ENCODE data around the gene IMMP2L. TPM values are rescaled to one million over a fixed set of nuclear protein-coding genes. Genes with fewer than 3 reads are reported as not detected.

The IMMP2L gene
- total RNA-seq, 1 donor from 2014 or later, result 11.1 TPM

DNA sequence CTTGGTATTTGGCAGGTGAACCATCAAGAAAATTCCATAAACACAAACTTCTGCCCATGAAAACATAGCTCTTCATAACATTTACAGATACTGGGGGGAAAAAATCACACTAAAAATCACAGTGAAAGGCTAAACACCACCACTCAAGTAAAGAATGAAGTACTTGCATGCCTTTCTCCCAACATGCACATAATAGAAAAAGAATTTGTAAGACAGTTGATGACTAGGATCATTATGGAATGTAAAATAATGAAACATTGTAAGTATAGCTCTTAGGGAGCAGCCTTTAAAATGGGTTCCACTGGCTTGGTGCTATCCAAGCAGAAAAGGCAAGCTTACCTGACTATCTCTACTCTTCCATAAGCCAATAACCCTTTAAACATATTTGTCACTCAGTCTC lies 771.3 kb downstream of the IMMP2L start:
- no peak for DNase-seq (ENCODE audit: extremely low read depth, low read depth, low spot score)

DNA sequence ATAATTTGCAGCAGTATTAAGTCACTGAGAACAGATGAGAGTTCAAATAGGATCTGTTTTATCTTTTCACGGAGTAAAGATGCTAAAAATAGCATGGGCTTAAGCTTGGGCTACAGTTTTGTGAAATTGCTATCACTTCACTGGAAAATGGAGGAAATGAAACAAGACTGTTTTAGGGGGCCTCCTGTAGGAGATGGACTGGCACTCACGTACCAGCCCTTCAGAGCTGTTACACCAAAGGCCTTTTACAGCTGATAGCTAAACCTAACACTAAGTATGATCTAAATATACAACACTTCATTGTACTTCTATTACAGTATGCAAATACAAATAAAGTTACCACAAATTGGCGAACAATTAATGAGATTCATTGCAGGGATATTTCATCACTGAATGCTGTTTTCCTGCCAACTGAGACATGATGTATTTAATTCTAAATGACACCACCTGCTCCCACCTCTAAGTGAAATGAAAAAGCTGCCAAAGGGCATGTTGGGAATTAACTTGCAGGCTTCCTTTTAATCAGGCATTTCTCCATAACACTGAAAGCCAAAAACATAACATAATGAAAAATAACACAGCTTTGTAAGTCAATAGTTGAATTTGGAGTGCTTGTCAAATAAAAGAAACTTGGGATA lies 775.8 kb downstream of the IMMP2L start:
- DNase-seq (ENCODE audit: extremely low read depth, low read depth, low spot score), result no peak

DNA sequence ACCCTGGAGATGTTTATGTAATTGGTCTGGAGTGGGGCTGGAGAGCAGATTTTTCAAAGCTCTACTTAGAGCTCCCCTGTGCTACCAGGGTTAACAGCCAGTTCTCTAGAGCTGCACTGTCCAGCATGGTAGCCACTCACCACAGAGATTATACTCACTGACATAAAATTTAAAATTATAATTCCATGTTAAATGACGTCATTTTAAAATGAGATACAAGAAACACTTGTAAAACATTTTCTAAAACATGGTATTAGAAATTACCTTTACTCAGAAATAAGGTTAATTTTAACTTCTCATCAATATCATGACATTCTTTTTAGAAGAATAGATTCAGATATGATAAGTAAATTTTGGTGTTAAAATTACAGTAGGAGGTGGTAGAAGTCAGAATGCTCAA lies 777.5 kb downstream of the IMMP2L start:
- no peak for DNase-seq (ENCODE audit: extremely low read depth, low read depth, low spot score)

DNA sequence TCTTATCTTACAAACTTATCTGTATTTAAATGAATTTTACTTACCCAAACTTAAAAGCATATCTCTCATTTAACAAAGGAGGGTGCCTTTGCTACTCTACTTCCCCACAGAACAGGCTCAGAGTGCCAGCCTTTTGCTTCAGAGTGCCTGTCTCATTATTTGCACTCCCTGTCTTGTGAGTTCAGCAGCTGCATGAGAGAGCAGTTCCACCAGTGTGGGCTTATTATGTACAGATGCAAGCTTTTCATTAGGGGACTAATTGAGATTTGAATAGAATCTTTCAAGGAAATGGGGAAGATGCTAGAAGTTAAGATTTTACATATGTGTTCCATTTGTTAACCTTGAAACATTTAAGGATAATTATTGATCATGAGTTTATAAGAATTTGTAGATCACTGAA lies 781.6 kb downstream of the IMMP2L start:
- no peak for DNase-seq (ENCODE audit: extremely low read depth, low read depth, low spot score)

DNA sequence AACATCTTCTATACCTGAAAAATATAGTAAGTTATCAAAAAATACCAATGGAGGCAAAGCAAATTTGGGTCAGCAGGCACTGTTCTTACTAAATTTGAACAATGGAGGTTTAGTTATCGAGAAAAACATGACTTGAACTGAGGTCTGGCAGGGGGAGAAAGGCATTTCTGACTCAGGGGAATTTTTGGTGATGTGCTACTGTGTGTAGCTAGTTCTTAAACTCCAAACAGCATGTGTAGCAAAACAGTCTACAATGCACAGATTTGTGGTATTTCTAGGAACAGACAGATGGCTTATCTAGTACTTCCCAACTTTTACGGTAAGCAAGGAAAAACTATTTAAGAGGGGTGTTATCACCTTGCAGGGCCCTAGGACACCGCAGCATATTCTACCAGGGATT lies 783.0 kb downstream of the IMMP2L start:
- no peak for DNase-seq (ENCODE audit: extremely low read depth, low read depth, low spot score)

DNA sequence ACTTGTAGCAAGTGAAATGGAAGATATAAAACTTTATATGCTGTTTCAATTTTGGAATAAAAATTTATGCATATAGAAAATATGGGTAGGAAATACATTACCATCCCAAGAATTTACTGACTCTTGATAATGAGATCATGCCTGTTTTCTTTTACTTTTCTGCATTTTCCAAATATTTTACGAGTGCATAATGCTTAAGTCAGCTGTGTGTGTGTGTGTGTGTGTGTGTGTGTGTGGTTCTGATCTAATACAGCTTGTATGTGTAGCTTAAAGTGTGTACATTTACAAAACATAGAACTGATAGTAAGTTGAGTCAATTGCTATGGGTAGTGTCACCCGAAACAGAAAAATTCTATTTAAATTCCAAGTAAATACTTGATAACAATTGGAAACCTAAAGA lies 787.2 kb downstream of the IMMP2L start:
- DNase-seq (ENCODE audit: extremely low read depth, low read depth, low spot score), result no peak

DNA sequence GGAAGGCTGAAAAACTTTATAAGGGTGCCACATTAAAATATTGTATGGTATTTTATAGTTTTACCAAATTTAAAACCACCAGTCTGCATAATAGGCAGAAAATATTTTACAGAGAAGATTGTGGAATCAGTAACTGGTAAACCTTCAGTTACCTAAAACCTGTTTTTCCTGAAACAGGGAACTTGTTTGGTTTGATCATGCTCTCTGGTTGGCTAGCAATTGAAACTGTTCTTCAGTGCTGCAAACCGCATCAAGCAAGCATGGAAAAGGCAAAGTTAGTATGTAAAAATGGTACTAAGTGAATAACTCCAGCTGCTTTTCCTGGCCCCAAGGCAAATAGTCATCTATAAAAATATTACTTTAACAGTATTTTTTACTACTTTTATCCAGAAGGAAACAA lies 788.2 kb downstream of the IMMP2L start:
- DNase-seq (ENCODE audit: extremely low read depth, low read depth, low spot score), result no peak

DNA sequence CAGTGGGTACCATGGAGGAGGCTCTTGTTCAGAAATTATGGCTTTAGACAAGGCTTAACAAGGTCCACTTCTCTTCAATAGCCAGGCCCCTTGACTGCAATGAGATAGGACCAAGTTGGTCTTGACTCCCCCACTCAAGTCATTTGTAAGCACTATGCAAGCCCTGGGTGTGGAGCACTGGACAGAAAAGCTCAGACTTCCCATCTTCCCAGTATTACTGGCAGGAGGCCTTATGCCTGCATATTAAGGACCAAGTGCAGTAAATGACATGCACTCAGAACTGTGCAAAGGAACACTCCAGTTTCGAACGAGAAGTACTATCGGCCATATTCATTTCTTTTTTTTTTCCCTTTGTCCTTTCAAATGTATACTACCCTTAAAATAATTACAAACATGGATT lies 789.7 kb downstream of the IMMP2L start:
- DNase-seq (ENCODE audit: extremely low read depth, low read depth, low spot score), result no peak

DNA sequence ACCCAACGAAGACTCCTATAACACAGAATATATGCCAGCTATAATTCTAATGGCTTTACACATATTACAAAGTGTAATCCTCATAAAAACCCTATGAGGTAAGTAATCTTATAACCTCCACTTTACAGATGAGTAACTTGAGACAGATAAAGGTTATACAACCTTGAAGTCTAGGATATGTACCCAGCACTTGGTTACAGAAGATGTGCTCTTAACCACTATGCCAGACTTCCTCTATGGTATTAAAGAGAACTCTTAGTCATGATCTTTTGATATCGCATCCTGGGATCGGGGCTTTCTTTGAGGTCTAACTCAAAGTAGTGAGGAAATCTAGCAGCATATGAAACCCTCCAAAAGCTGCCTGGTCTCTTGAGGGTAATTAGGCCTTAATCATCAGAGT lies 790.6 kb downstream of the IMMP2L start:
- no peak for DNase-seq (ENCODE audit: extremely low read depth, low read depth, low spot score)

DNA sequence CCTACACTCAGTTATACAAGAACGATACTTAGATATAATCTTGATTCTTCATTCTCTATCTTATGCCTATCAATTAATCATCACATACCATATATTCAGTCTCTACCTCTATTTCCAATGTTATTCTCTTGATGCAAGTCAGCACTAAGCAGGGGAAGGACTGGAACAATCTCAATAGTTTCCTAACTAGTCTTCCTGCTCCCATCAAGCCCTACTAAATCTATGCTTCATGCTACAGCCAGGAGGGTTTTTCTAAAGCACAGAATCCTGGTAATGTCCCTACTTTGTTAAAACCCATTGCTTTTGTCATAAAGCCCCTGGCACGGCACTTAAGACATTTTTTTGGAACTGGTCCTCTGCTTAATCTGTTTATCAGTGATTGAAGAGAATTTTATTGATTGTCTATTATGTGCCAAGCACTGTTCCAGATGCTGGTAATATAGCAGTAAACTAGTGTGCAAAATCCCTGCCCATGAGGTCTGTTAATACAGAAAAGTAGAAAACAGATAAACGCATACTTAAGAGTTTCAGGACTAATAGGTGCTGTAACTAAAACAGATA lies 794.7 kb downstream of the IMMP2L start:
- DNase-seq (ENCODE audit: extremely low read depth, low read depth, low spot score), result no peak

DNA sequence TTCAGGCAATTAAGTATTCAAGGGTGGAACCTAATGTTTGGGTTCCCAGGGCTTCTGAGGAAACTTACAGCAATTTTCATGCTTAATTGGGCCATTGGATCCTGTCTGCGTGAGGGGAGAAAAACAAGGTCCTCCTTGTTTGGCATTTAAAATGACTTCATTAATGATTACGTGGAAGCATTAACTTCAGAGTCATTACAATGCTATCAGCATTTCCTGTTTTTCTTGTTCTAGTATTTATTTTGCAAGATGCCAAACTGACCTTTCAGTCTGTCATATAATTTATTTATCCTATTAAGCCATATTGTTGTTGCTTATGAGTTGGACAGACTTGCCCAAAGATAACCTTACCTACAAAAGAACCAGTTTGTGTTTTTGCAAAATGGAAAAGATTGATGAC lies 795.4 kb downstream of the IMMP2L start:
- DNase-seq (ENCODE audit: extremely low read depth, low read depth, low spot score), result no peak

DNA sequence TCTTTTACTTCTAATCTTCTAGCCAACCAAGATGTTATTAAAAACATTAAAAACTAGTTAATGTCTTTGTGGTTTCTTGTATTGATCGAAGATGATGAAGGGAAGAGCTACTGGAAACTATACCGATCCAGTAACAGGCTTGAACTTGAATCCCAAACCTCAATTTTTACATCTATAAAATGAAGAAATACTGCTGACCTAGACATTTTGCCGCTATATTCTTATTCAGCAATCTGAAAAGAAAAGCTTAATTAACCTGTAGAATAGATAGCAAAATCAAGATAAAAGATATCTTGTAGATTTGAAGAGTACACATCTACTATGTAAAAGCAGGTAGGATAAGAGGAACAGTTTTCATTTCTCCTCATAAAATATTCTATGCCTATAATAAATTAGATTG lies 797.4 kb downstream of the IMMP2L start:
- no peak for DNase-seq (ENCODE audit: extremely low read depth, low read depth, low spot score)

DNA sequence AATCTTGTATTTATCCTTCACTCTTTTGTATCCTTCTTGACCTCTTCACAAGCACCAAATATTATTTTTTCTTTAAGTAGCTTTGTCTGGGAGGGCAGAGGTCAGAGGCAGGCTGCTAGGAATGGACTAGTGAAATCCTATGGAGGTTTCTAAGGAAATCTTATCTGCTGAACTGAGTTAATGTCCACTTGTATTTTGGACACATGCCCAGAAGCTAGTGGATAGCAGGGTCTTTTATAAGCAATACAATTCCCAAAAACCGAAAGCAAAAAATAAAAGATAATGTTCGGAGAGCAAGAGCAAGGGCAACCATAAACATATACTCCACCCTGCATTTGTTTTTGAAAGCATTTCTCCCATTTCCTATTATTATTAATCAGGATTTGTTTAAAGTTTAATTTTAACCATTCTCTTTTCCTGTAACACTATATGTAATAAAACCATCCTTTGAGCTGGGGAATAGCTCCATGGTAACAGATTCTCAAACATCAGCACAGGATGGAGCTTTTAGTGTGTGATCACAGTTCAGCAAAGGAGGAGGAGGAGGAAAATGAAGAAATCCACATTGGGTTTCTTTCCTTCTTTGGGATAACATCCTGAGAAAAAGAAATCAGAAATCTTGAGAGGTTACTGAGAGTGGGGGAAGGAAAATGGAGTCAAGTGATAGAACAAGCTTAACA lies 799.6 kb downstream of the IMMP2L start:
- no peak for DNase-seq (ENCODE audit: extremely low read depth, low read depth, low spot score)

DNA sequence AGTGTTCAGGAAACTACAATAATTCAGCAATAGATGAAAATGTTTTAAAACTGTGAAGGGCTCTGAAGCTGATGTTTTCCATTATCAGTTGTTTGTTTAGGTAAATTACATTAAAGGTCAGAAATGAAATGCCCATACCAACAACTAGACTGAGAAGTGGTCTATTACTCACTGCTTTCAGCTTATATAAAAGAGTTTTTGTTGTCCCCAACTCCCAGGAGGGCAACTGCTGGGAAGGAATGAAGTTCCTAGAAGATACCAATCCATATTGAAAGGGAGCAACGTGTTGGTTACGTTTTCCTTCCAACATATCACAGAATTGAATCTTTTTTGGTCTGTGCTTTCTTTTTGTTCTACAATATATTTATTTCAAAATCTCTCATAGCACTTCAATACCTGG lies 802.0 kb downstream of the IMMP2L start:
- DNase-seq (ENCODE audit: extremely low read depth, low read depth, low spot score), result no peak

DNA sequence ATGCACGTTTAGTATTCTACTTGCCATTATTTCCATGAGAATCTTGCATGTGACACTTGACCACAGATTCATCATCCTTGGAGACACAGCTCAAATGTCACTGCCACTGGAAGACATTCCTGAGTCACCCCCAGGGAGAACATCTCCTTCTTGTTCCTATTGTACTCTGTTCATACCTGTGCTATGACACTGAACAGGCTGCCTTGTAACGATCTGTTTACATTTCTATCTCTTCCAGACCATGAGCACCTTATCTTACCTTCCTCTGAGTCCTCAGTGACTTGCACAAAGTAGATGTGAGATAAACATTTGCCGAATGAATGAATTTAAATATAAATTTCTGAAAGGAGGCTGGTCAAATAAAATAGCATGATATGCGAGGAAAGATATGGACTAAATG lies 803.2 kb downstream of the IMMP2L start:
- no peak for DNase-seq (ENCODE audit: extremely low read depth, low read depth, low spot score)

DNA sequence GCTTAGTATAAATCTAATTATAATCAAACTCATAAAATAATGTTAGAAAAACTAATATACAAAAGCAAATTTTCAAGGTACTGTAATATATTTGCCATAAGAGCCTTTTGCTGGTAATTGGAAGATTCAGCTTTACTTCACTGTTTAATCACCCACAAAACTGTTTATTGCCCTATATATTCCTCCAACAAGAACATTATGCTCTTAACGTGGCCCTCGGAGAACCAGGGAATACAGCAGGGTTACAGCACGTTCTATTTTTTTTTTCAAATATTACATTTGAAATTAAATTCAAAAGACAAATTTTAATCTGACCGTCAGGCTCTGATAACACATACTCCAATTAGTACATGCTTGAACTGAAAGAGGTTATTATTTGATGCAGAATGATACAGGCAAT lies 807.6 kb downstream of the IMMP2L start:
- DNase-seq (ENCODE audit: extremely low read depth, low read depth, low spot score), result no peak

DNA sequence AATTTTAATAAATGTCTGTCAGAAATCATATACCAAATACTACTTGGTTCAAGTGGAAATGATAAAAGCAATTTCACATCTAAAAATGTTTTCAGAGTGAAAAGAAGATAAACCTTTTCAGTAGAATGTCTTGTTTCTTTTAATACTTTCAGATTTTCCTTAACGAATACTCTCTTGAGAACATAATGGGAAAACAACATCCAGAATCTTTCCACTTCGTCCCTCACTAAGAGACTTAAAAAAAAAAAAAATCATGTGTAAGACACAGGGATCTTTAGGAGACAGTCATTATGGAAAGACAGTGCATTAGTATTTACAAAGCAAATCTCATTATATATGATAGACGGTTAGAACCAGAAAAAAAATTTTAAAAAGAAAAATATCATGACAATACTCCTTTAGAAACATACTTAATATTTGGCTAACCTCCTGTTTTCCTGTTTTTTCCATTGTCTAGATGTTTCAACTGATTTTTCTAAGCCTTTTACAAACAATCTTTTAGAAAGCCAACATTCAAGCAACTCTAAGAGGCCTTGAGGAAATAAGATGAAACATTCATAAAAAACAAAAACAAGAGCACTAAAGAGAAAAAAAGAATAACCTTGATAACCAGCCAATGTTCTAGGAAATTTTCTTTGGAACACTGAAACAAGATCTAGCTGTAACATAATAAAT lies 811.2 kb downstream of the IMMP2L start:
- DNase-seq (ENCODE audit: extremely low read depth, low read depth, low spot score), result no peak

DNA sequence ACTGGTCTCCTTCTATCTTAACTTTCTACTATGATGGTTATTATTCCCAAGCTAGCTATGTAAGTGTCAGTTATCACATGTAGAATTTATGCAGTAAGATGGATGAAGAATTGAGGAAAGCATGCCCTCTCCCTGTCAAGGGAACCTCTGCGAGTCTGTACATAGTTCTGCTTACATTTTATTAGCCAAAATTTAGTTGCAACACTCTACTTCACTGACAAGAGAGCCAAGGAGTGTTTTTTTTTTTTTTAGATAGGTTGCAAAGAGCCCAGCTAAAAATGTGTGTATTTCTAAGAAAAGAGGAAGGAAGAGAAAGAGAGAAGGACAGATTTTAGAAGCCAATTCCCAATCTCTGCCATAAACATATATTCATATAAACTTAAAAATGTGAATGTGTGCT lies 829.1 kb downstream of the IMMP2L start:
- DNase-seq (ENCODE audit: extremely low read depth, low read depth, low spot score), result no peak

DNA sequence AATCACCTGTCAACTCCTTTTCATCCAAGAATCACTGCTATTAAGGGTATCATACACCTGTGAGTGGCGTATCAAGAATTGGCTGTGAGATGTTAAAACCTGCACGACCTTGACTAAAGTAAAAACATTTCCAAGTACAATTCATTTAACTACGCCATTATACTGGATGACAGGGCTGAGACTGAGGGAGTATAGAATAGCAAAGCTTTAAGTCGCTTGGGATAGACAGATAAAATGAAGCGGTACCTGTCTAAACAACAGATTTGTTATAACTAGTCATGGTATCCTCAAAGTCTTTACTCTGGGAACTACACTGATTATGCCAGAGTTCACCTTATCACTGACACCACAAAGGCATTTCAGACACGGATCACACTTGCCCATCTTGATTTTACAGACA lies 837.5 kb downstream of the IMMP2L start:
- DNase-seq (ENCODE audit: extremely low read depth, low read depth, low spot score), result no peak

DNA sequence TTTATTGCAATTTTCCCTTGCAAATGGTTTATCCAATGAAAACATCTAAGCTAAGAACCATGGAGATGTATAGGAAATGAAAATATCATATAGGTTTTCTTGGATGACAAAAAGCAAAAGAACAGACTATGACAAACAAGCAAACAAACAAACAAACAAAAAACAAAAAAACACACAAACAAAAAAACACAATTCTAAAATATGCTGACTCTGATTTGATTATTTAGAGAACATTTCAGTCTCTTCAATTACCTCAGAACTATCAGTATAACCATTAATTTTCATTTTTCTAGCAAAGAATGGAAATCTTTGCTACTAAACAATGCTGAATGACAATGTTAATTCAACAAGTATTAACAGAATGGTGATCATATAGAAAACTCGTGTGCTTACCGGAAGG lies 840.9 kb downstream of the IMMP2L start:
- no peak for DNase-seq (ENCODE audit: extremely low read depth, low read depth, low spot score)

DNA sequence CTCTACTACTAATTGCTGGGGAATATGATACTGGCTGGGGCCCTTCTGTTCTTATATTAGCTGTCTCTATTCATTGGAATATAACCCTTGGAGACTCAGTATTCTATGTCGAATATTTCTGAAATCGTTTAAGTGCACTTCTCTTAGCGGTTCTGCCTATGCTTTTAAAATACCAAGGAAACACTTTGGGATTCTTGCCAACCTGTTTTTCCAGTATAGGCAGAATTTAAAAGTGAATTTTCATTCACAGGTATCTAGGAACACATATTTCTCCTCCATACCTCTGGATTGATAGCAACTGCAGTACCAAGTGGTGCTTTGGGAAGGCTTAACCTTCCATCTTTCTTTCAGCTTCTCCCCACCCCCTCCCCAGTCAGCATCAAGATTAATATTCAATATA lies 841.7 kb downstream of the IMMP2L start:
- no peak for DNase-seq (ENCODE audit: extremely low read depth, low read depth, low spot score)

DNA sequence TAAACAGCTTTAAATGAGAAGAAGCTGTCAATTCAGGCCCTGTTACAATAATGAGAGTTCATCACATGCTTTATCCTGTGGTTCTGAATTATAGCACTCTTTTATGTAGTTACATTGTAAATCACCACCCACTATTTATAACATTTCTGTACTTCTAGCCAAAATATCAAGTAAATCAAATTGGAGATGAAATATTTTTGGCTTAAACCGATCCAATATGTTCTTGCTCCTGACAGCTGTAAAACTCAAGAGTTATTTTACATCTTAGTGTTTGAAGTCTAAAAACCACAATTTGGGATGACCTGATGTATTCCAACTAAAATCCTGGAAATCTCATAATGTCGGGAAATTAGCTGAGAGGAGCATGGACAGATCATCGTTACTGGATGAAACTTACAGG lies 842.6 kb downstream of the IMMP2L start:
- no peak for DNase-seq (ENCODE audit: extremely low read depth, low read depth, low spot score)
